Upper lobe of left lung (tissue), 6 donors: ENCODE measurements around the gene PRKCE. TPM values are rescaled to one million over a fixed set of nuclear protein-coding genes. Genes with fewer than 3 reads are reported as not detected.

Source experiments
- ATAC-seq, 2 donors: fragments of 200-7000 bp; cut with Tn5 transposase; one replicate each; pipeline ENCODE4 v1.9.1; 2022; ENCODE audit warnings: mild to moderate bottlenecking in 2 of 2, moderate library complexity in 2 of 2; ENCODE audit not compliant: low FRiP score in 2 of 2
- DNase-seq, 2 donors: peaks; one replicate each; pipeline ENCODE4 v3.0.0-alpha.2; 2019 to 2020
- H3K27ac ChIP-seq, 4 donors: fragments of 200-600 bp; sonication (generic); one replicate each; pipeline ENCODE4 v1.5.1; 2016 to 2019
- H3K27me3 ChIP-seq, 4 donors: fragments of 200-600 bp; sonication (generic); one replicate each; pipeline ENCODE4 v1.5.1; 2017 to 2019
- H3K36me3 ChIP-seq, 4 donors: fragments of 200-600 bp; sonication (generic); one replicate each; pipeline ENCODE4 v1.5.1; 2016 to 2019
- H3K4me1 ChIP-seq, 4 donors: fragments of 200-600 bp; sonication (generic); one replicate each; pipeline ENCODE4 v1.5.1; 2018 to 2019
- H3K4me3 ChIP-seq, 4 donors: fragments of 200-600 bp; sonication (generic); one replicate each; pipeline ENCODE4 v1.5.1; 2017 to 2019; ENCODE audit warnings: mild to moderate bottlenecking in 2 of 4, moderate library complexity in 1 of 4
- H3K9me3 ChIP-seq, 4 donors: fragments of 200-600 bp; sonication (generic); one replicate each; pipeline ENCODE4 v1.5.1; 2018 to 2019
- EP300 ChIP-seq, 4 donors: sonication (generic); formaldehyde crosslinking; IDR thresholded peaks; one replicate each; pipeline ENCODE4 v1.5.1; 2017; ENCODE audit warnings: antibody characterized with exemption in 4 of 4, control low read depth in 2 of 4
- POLR2A ChIP-seq, 4 donors: fragments of 450-650 bp; IDR thresholded peaks; one replicate each; pipeline ENCODE4 v1.5.1; 2016 to 2017; ENCODE audit warnings: antibody characterized with exemption in 4 of 4, mild to moderate bottlenecking in 2 of 4
- POLR2AphosphoS5 ChIP-seq, 2 donors: sonication (generic); formaldehyde crosslinking; IDR thresholded peaks; one replicate each; pipeline ENCODE4 v1.5.1; 2017; ENCODE audit warnings: antibody characterized with exemption in 2 of 2
- WGBS, 2 donors: methylation state at CpG; one replicate each; pipeline ENCODE4 v1.1.5; 2017 to 2018; 5-methylcytosine and 5-hydroxymethylcytosine counted together
- total RNA-seq, 6 donors: library from RNA; depleted of rRNA in 4 of 6; stranded (reverse); fragments of >200 nt in 4 of 6; gene quantifications; one replicate each; pipeline versions ENCODE4 v1.1.0 to v1.2.1, GENCODE V29; 2016 to 2021
- TF ChIP-seq, protein P1 (sequence below), 6 experiments: fragments of 450-650 bp in 4 of 6; fragments of 200-600 bp in 2 of 6; sonication (generic) in 2 of 6; IDR thresholded peaks; one replicate each; pipeline ENCODE4 v1.5.1; 2016 to 2019; ENCODE audit warnings: antibody characterized with exemption in 6 of 6
- donor health status: DM: no; HTN: no; CAD: no; lungs with moderate emphysema.
- donor health status: DM: no; HTN: yes; CAD: no; lungs with severe emphysema.

Gene PRKCE
- total RNA-seq, 6 donors from 2014 or later: 54.9 to 124 (median 75.6) TPM

DNA sequence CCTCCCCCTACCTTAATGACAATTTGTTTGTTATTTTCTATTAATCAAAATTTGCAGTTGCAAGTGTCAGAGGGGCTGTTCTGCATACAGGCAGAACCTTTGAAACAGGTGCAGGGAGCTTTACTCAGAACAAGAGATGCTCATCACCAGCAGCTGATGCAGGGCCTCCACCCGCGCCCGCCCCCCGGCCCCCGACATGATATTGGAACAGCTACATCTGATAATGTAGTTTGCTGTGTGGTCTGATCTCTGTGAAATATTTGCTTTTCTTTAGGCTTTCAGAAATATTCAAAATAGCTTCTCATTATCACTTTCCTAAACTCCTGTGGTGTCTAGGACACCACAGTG, 130.0 kb downstream of the PRKCE start:
- ATAC-seq (no peak), DNase-seq (peak in 1 of 2 donors; percentile 61)
- Histone ChIP-seq H3K27me3 (no peaks in the 10 kb centered on the region), H3K9me3 (no peaks in the 10 kb centered on the region), H3K4me3 (no peak overlapping the region), H3K36me3 (no peaks in the 10 kb centered on the region), H3K4me1 (peaks cover 7 to 35% (median 13%) of the 10 kb centered on the region in 4 donors), H3K27ac (no peak overlapping the region)
- TF ChIP-seq POLR2AphosphoS5 (IDR thresholded peaks at IDR 0.05): no peak
- TF ChIP-seq, protein P1, sequence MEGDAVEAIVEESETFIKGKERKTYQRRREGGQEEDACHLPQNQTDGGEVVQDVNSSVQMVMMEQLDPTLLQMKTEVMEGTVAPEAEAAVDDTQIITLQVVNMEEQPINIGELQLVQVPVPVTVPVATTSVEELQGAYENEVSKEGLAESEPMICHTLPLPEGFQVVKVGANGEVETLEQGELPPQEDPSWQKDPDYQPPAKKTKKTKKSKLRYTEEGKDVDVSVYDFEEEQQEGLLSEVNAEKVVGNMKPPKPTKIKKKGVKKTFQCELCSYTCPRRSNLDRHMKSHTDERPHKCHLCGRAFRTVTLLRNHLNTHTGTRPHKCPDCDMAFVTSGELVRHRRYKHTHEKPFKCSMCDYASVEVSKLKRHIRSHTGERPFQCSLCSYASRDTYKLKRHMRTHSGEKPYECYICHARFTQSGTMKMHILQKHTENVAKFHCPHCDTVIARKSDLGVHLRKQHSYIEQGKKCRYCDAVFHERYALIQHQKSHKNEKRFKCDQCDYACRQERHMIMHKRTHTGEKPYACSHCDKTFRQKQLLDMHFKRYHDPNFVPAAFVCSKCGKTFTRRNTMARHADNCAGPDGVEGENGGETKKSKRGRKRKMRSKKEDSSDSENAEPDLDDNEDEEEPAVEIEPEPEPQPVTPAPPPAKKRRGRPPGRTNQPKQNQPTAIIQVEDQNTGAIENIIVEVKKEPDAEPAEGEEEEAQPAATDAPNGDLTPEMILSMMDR (IDR thresholded peaks at IDR 0.05): no peak
- WGBS, 2 donors: 97 to 98% methylated on average over 5 of the region's 5 CpGs

DNA sequence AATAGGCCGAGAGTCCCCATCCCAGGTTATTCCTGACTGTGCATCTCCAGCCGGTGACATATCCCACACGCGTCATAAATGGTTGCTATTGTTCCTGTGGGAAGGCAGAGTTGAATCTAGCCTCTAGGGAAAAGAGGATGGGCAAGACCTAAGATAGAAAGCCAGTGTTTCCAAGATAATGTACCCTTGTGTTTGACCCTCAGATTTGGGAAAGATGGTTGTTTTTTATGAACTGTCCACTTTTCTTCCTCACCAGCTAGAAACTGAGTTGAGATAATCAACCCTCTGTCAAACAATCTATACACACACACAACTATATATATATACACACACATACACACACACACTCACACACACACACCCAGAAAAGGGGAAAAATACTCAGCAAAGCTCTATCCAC, 131.0 kb downstream of the PRKCE start:
- no peak overlapping the region for H3K27ac ChIP-seq
- ATAC-seq (no peak), DNase-seq (no peak)
- peaks cover 6 to 38% (median 12%) of the 10 kb centered on the region in 4 donors for H3K4me1 ChIP-seq
- TF ChIP-seq, protein P1 (IDR thresholded peaks at IDR 0.05): no peak
- TF ChIP-seq EP300 (IDR thresholded peaks at IDR 0.05): no peak
- TF ChIP-seq POLR2AphosphoS5 (IDR thresholded peaks at IDR 0.05): no peak
- no peak for TF ChIP-seq POLR2A (IDR thresholded peaks at IDR 0.05)
- H3K9me3 ChIP-seq: no peaks in the 10 kb centered on the region
- H3K27me3 ChIP-seq: no peaks in the 10 kb centered on the region
- WGBS, 2 donors: 77 to 93% methylated on average over 4 of the region's 4 CpGs
- H3K36me3 ChIP-seq: no peaks in the 10 kb centered on the region
- no peak overlapping the region for H3K4me3 ChIP-seq

DNA sequence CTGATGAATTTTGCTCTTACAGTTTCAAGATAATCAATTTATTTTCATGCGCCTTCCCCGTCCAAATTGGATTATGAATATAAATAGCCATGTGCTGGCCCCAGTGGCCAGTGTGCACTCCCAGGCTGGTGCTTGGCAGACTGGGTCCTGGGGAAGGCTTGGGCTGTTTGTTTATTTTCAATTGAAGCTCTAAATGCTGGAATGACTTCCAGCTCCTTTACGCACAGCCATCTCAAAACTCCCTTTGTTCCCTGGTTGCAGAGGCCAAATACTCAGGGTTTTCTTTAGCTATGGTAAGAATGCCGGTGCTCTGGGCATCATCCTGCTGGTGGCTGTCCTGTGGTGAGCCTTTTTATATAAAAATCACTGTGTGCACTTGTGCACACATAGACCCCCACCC, 131.5 kb downstream of the PRKCE start:
- peaks cover 6 to 34% (median 12%) of the 10 kb centered on the region in 4 donors for H3K4me1 ChIP-seq
- H3K27ac ChIP-seq: no peak overlapping the region
- ATAC-seq: no peak
- no peak overlapping the region for H3K4me3 ChIP-seq
- no peaks in the 10 kb centered on the region for H3K27me3 ChIP-seq
- no peaks in the 10 kb centered on the region for H3K9me3 ChIP-seq
- WGBS, 2 donors: 58 to 77% methylated on average over 4 of the region's 4 CpGs
- no peak for DNase-seq
- H3K36me3 ChIP-seq: no peaks in the 10 kb centered on the region
- TF ChIP-seq EP300 (IDR thresholded peaks at IDR 0.05) (no peak), POLR2A (IDR thresholded peaks at IDR 0.05) (no peak), POLR2AphosphoS5 (IDR thresholded peaks at IDR 0.05) (no peak)
- TF ChIP-seq, protein P1 (IDR thresholded peaks at IDR 0.05): no peak

DNA sequence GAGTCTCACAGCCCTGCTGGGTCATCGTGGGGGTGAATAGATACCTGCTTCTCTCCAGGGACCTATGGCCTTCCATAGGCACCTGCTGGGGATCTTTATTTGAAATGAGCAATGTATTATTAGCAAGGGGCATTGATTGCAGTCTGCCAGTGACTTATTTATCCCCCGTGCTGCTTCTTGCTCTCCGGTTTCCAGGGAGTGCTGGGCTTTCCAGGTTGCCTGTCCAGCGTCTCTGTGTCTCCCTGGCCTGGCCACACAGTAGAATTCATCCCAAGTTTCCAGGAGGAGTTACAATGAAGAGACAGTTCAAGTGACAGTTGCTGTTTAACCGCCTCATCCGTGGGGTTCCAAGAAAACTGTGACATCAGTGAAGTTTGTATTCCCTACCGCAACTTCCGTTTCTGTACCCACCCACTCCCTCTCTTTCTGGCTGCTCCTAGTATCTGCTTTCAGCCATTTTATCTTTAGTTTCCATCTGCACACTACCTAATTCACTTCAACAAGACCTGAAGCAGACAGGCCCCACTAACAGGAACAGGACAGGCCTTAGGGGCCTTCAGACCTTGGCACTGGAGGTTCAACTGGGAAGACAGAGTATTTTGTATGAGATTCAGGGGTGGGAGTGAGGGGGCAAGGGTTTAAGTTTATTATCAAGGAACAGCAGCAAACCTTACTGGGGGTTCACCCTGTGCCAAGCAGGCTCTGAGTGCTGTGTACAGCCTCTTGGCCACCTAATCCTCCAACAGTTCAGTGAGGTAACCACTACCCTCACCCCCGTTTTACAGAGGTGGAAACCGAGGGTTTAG, 134.8 kb downstream of the PRKCE start:
- no peaks in the 10 kb centered on the region for H3K36me3 ChIP-seq
- H3K9me3 ChIP-seq: no peaks in the 10 kb centered on the region
- no peak for TF ChIP-seq POLR2A (IDR thresholded peaks at IDR 0.05)
- TF ChIP-seq EP300 (IDR thresholded peaks at IDR 0.05): no peak
- TF ChIP-seq, protein P1 (IDR thresholded peaks at IDR 0.05): no peak
- no peak for TF ChIP-seq POLR2AphosphoS5 (IDR thresholded peaks at IDR 0.05)
- peaks cover 6 to 27% (median 17%) of the 10 kb centered on the region in 4 donors for H3K4me1 ChIP-seq
- peak overlapping the region in 1 of 4 donors; percentile 30 for H3K27ac ChIP-seq
- ATAC-seq (no peak), DNase-seq (no peak)
- 74 to 82% methylated on average over 6 to 10 of the region's 10 CpGs for WGBS, 2 donors
- no peak overlapping the region for H3K4me3 ChIP-seq
- H3K27me3 ChIP-seq: no peaks in the 10 kb centered on the region
